ENCODE results near the gene MPHOSPH9.
"Not testable (repeated sequence)": the region's sequence is repeated elsewhere in the genome, so short reads cannot be mapped to it uniquely, and the experiment has no call there.

GRCh38 chr12:123248129-123248528 lies 15.2 kb upstream of the MPHOSPH9 start:
- TF ChIP-seq CTCF, POLR2A (IDR thresholded peaks at IDR 0.05): not testable (repeated sequence)
